Fibroblast of the conjunctiva (primary cell): Measurements from ENCODE around the gene PSMD1.

Source experiments
- DNase-seq: peaks from one replicate; pipeline ENCODE4 v3.0.0-alpha.2; 2010; ENCODE audit warnings: low read depth

PSMD1 gene

DNA sequence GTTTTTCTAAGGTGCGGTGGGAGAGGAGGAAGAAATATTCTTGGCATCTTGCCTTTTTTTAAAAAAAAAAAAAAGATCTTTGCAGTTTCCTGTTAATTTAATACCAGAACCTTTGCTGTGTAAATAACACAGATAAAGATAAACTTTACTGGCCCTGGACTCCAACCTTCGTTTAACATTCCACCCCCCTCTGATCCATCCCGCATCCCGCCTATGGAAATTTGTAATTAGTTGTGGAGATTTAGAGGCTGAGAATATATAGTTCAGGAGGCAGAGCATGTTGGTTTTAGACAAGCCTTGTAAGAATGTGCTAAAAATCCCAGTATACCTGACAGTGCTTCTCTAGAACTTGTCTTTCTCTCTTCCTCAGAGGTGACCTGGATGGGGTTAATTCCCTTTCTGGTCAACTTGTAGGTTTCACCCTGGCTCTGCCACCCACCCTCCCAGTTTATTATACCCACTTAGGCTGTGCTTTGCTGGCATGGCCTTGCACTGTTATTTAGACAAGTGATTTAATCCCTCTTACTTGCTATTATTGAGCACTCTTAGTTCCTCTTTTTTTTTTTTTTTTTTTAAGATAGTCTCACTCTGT, 22.3 kb upstream of the PSMD1 start:
- no peak for DNase-seq

DNA sequence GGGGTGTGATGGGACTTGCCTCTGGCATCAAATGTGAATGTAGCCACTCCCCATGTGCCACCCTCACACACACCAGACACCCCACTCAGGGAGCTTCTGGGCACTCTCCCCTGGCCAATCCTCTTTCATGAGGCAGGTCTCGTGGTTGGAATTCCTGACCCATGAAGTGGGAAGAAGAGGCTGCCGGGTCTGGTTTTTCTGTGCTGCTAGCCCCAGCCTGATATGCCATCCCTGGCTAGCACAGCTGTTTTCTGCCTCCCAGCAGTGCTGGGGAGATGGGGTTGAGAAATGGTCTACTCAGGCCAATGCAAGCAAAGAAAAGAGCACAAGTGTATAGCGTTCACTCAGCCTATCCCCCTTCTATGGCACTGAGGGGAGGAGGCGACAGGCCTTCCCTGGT, 20.5 kb upstream of the PSMD1 start:
- DNase-seq, result no peak

DNA sequence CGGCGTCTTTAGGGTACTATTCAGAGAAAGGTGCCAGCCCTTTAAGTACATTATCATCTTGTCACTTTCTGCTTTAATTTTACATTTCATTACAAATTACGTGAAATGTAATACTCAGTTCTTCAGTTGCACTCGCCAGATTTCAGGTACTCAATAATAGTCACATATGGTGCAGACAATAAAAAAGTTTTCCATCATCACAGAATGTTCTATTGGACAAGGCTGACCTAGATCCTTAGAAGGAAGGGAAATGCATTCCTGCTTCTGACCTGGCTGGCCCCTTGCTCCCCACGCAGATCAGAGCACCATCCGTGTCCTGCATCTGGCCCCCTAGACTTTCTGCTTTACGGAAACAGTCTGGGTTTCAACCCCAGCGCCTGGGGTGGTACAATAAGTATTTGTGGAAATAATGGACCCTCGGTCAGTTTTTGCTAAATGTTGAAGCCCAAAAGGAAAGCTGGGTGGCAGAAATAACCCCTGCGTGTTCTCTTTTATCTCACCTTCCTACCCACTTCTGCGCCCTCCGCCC, 20.0 kb upstream of the PSMD1 start:
- no peak for DNase-seq

DNA sequence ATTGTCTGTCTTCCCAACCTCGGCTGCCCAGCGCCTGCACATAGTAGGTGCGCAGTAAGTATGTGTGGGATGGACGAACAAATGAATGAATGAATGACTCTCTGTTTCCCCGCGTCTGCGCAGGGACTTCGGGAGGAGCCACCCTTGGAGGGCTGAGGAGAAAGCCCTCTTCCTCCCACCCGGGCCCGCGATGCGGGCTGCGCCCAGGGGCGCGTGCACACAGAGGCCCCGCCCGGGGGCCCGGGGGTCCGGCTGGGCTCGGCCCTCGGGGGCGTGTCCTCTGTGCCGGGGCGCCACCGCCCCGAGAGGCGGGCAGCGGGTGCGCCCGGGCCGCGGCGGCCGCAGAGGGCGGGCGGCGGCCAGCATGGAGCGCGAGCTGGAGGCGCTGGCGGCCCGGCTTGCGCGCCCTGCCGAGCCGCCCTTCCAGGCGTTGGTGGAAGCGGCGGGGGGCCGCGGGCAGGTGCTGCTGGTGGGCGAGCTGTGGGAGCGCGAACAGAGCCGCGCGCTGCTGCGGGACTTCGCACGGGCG, 19.4 kb upstream of the PSMD1 start, which contains the start of gene C2orf72:
TSS of gene C2orf72 (plus strand) at position 322 of the 529 bp plus-strand sequence. CDS start at position 365, 43 bp downstream.
- DNase-seq, result no peak

DNA sequence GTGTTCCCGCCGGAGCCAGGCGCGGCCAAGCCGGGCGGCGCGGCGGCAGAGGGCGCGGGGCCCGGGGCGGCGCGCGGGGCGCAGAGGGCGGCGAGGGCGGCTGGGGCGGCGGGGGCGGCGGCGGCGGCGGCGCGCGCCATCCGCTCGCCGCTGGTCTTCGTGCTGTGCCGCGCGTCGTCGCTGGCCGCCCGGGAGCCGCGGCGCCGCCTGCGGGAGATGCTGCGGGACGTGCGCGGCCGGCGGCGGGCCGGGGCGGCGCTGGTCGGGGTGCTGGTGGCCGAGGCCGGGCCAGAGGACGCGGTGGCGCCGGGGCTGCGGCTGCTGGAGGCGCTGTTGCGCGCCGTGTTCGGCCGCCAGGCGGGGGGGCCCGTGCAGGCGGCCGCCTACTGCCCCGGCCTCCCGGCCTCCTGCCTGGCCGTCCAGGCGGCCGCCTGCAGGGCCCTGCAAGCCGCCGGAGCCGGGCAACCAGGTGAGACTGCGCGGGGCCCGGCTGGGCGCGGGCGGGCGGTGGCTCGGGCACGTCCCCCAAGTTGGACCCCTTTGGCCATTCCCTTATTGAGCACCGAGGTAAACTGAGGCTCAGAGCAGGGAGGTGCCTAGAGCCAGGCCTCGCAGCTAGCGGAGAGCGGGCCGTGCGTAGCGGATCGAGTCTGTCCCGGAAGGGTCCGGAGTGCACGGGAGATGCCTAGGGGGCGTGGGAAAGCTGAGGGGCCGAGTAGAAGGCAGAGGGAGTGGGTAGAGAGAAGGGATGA, 18.8 kb upstream of the PSMD1 start:
- no peak for DNase-seq

DNA sequence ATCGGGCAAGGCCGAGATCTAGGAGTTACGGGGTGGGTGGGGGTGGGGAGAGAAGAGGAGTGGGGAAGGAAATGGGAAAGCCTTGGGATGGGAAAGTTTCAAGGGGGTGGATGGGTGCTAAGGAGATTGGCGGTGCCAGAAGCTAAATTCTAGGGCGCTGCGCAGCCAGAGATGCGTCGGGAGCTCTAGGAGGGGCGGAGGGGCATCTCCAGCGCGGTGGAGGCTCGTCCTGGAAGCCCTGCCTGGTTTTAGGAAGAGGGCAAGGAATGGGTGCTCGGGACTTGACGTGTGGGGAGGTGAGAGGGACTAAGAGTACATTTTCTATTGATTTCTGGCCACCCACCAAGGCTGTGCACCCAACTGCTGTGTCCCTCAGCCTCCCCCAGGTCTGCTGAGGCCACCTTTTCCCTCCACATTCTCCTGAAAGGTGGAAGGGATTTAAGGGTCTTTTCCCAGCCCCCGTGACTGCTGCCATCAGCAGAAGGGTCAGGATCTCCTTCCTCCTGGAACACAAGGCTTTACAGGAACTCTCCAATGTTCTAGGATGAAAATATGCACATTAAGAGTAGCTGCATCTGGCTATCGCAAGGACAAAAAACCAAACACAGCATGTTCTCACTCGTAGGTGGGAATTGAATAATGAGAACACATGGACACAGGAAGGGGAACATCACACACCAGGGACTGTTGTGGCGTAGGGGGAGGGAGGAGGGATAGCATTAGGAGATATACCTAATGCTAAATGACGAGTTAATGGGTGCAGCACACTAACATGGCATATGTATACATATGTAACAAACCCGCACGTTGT, 18.0 kb upstream of the PSMD1 start:
- no peak for DNase-seq

DNA sequence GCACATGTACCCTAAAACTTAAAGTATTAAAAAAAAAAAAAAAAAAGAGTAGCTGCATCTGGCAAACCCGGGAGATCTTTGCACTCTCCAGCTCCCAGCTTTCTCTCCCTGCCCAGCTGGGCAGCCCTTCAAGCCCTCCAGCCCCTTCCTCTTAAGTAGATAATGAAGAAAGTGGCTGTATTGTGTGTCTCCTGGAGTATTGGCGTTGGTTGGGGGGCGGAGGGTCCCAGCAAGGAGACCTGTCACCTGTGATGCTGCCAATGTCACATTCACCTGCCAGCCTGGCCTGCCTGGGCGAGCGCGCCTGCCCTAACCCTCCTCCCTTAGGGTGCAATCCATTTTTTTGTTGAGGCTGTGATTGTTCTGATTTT, 17.4 kb upstream of the PSMD1 start:
- DNase-seq, result no peak

DNA sequence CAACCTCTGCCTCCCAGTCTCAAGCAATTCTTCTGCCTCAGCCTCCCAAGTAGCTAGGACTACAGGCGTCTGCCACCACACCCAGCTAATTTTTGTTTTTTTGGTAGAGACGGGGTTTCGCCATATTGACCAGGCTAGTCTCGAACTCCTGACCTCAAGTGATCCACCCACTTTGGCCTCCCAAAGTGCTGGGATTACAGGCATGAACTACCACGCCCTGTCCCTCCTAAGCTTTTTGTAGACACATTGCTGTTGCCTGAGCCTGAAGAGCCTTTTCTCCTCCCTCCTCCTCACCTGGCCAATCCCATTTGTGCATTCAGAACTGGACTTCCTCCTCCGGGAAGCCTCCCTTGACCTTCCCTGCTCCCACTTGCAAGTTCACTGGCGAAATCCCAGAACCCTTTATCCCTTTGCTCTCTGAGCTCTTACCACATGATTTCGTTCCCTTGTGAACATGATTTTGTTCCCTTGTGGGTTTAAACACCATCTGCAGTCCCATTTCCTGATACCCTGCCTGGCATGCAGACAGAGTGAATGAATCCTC, 16.8 kb upstream of the PSMD1 start:
- no peak for DNase-seq

DNA sequence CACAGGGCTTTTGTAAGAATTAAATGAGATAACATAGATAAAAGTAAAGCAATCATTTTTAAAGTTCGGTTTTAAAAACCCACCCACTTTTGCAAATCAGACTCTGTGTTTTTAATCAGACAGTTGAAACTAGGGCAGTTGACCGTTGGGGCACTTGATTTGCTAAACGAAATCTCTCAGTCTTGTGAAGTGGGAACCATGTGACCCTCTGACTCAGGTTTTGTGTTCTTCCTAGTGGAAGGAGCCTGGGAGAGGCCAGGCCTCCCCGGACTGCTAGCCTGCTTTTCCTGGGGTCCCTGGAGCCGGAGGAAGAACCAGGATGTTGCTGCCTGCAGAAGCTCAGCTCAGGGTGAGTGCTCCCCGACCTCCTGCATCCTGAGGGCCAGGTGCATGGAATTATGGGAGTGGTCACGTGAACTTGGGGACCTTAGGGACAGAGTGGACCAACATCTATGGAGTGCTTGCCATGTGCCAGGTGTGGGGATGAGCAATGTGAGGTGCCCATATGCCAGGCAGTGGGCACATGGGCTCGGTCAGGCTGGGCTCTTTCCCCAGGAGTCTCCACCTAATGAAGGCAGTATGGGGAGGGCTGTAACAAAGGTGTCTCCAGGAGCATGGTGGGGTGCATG, 15.5 kb upstream of the PSMD1 start:
- DNase-seq, result no peak

DNA sequence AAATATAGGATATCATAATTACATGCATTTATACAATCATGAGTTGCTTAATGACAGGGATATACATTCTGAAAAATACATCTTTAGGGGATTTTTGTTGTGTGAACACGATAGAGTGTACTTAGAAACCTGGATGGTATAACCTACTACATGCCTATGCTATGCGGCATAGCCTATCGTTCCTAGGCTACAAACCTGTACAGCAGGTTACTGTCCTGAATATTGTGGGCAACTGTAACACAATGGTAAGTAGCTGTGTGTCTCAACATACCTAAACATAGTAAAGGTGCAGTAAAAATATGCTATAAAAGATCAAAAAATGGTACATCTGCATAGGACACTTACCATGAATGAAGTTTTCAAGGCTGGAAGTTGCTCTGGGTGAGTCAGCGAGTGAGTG, 12.9 kb upstream of the PSMD1 start:
- no peak for DNase-seq

DNA sequence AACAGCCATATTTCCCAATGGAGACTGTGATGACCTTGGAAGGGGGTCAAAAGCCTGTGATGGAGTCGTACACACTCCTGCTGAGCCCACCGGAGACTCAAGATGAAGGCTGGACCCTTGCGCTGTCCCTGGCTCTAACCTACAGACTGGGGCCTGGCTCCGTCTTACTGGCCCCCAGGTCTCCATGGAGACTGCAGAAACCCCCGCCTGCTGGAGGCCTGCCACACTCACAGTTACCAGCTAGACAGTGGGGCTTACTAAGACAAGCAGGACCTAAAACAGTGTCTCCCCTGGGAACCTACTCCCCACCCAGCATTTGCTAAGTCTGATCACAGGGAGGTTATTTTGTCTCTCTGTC, 9.8 kb upstream of the PSMD1 start:
- DNase-seq, result no peak

DNA sequence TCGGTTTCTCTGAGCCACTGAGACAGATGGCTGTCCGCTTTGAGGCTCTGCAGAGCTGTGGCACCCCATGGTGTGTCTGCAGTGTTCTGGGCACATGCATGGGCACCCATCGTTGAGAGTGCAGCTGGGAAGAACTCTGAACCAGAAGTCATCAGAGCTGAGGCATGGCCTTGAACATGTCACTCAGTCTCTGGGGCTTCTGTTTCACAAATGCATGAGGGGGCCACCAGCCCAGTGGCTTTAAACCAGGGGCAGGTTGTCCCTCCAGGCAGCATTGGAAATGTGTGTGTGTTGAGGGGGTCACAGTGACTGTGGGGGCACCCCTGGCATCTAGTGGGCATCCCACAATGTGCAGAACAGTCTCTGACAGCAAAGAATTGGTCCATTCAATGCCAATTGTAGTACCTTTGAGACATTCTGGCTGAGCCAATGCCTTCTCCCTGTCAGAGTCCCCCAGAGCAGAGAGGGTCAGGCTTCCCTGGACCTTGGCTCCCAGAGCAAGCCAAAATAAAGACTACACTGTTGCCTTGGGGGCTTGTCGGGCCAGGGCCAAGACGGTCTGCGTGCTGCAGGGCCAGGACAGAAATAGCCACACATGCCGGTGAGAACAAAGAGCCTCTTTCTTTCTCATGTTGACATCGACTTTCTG, 9.3 kb upstream of the PSMD1 start:
- no peak for DNase-seq

DNA sequence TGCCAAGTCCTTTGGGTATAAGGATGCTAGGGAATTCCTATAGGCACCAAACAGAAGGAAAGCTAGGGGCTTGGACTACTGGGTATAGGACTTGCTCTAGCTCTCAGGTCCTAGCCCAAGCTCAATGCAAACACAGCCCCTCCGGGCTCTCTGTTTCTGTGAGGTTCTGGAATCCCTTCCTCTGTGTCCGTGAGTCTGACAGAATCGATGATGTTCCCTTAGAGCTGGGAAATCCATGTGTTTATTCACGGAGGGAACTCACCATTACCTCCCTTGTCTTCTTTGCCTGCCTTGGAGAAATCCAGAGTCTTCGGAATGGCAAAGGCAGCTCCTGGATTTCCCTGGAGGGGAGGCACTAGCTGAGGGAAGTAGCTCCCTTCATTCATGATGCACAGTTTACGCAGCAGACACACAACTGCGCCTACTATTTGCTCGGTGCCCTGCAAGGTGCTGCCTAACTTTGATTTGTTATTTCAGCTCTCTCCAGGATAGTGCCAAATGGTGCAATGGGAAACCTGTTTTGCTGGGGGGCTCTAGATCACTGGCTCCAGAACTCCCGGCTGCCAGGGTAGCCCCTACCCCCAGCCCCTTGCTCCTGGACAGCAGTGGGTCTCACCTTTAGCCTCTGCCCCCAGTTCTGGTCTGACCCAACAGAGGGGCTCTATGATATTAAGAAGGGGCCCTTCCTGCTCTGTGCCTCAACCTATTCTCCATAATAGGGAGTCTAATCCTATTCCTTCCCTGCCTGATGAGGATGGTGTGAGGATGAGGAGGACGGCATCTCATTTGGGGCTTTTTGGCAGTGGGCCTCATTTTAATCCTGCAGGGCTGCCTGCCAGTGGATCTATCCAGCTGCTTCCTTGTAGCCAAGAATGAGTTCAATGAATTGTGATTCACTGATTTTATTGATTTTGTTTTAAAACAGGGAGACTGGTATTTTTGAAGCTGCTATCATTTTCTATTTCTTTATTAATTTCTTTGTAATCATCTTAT, 8.4 kb upstream of the PSMD1 start:
- no peak for DNase-seq

DNA sequence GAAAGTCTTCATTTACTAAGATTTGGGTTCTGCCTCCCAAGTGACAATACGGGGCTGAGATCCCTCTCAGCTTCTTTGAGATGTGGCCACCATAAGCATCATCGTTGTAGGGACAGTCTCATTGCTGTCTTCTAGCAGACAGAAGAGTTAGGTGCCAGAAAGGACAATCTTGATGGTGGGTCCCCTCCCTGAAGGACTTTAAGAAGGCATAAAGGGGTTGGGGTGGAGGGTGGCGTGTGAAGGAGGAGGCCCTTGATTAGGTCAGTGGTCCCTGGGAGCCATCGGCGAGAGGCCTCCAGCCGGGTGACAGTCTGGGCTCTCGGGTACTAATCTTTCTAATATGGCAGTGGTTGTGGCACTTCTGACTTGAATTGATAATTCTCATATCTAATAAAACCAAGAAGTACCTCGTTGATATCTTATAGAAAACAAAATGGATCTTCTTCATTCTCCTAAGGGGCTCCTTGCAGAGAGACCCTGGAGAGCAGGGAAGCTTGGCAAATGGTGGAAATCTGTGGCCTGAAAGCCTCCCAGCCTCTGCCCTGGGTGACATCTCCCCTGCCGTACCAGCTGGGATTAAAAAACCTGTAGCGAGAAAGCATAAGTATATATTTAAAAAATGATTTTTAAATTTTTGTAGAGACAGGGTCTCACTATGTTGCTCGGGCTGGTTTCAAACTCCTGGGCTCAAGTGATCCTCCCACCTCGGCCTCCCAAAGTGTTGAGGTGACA, 7.2 kb upstream of the PSMD1 start:
- DNase-seq, result no peak

DNA sequence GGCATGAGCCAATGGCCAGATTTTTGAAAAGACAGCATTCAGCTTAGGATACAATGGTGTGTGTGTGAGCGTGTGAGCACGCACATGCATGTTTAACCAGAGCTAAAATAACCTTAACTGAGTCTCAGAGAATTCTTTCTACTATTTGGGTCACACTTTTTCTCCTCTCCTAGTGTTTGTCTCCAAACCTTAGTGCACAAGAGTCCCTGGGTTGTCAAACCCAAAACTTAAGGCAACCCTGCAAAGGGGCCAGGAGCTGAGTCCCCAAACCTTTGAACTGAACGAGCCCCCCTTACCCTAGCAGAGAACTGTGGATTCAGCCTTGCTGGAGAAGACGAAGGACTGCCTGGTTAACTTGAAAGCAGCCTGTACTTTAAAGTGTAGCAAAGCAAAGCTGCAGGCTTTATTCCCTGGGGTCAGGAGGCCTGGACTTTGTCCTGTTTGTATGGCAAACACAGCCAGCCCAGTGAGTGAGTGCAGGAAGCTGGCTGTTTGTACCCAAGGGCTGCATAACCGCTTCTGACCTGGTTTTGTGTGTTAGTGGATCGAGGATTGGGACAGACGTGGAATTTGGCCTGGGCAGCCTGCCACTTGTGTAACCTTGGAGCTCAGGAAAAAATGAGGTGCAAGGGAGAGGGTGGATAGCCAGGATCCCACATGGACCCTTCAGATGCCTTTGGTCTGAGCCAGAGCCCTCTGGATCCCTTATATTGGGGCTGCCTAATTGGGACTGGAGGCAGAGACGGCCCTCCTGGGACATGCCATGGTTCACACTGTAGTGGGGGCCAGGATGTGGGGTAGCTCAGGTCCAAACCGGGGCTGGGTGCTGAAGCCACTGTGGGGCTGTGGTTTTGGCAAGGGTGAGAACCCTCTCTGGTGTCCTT, 6.4 kb upstream of the PSMD1 start:
- no peak for DNase-seq

DNA sequence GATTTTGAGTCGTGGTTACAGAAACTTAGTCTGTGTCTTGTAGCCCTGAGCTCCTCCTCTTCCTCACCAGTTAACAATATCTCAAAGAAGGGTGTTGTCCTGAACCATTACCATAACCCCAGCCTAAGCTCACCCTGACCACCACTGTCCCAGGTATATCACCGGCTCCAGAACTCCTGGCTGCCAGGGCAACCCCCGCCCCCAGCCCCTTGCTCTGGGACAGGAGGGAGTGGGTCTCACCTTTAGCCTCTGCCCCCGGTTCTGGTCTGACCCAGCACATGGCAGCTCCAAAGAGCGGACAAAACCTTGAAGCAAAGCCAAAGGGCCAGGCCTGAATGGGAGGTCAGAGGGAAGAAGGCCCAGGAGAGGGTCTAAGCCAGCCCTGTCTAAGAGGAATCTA, 5.6 kb upstream of the PSMD1 start:
- no peak for DNase-seq

DNA sequence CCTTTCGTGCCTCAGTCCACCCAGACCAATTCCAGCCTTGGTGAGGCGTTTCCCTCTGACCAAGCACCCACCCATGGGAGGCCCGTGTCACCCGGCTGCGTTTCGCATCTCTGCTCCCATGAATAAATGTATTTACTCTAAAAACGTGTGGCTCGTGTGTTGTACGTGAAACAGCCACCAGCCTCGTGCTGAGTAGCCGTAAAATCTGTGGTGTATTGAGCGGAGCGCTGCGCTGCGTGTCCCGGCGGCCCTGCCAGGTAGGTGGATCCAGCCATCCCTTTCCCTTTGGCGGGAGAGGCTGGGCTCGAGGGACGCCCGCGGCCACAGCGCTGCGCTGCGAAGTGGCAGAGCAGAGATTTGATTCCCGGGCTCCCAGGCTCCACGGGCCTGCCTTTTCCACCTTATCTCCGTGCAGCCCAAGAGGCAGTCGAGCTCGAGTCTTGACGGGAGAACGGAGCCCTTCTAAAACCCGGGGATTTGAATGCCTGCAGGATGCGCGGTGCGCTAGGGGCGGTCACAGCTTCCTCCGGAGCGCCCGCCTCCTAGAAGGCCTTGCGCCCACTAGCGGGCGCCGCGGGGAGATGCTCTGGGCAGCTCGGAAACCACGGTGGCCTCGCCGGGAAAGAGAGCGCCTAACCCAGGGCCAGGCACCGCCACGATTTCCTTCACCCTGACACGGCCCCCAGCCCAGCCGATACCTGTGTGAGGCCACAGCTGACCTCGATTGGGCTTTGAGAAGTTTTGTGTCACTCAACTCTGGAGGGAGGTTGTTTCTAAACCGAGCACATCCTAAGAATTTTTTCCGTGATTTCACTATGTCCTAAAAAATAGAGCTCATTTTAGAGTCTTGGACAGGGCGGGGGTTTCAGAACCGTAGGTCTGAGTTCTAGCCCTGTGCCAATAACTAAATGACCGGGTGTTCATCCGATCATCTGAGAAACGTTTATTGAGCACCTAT, 3.9 kb upstream of the PSMD1 start:
- peak; percentile 62 for DNase-seq
